ENCODE results near the gene ATF6B.

The ATF6B gene

GRCh38 chr6:32131439-32131948 lies 3.4 kb upstream of the ATF6B start:
- no peak for DNase-seq (ENCODE audit: low read depth)

GRCh38 chr6:32129297-32130088 lies 1.4 kb upstream of the ATF6B start:
- no peak for DNase-seq (ENCODE audit: low read depth)

GRCh38 chr6:32128751-32129296 lies 778 bp upstream of the ATF6B start:
- no peak for DNase-seq (ENCODE audit: low read depth)

- no peak for DNase-seq (ENCODE audit: low read depth)
These were observed 683 bp downstream of the ATF6B start for GRCh38 chr6:32127409-32127716.

- no peak for DNase-seq (ENCODE audit: low read depth)
These were observed 1.2 kb downstream of the ATF6B start for GRCh38 chr6:32126880-32127279.

- DNase-seq (ENCODE audit: low read depth), result no peak
These were observed 4.4 kb downstream of the ATF6B start for GRCh38 chr6:32123681-32124080.

GRCh38 chr6:32120573-32121059 lies 7.4 kb downstream of the ATF6B start:
- no peak for DNase-seq (ENCODE audit: low read depth)

GRCh38 chr6:32118782-32119628 lies 9.0 kb downstream of the ATF6B start:
- peak; percentile 34 for DNase-seq (ENCODE audit: low read depth)

GRCh38 chr6:32117461-32117860 lies 10.6 kb downstream of the ATF6B start:
- DNase-seq (ENCODE audit: low read depth), result no peak

GRCh38 chr6:32116674-32117073 lies 11.4 kb downstream of the ATF6B start:
- DNase-seq (ENCODE audit: low read depth), result no peak

GRCh38 chr6:32115623-32116022 lies 12.4 kb downstream of the ATF6B start:
- DNase-seq (ENCODE audit: low read depth), result no peak

GRCh38 chr6:32114796-32115195 lies 13.2 kb downstream of the ATF6B start:
- no peak for DNase-seq (ENCODE audit: low read depth)

- DNase-seq (ENCODE audit: low read depth), result no peak
These were observed 14.4 kb downstream of the ATF6B start for GRCh38 chr6:32113386-32114352.

- DNase-seq (ENCODE audit: low read depth), result no peak
These were observed 15.5 kb downstream of the ATF6B start for GRCh38 chr6:32112431-32112980.

GRCh38 chr6:32111424-32112066 lies 16.5 kb downstream of the ATF6B start:
- no peak for DNase-seq (ENCODE audit: low read depth)

- no peak for DNase-seq (ENCODE audit: low read depth)
These were observed 17.4 kb downstream of the ATF6B start for GRCh38 chr6:32110632-32111031.

GRCh38 chr6:32109765-32110160 lies 18.3 kb downstream of the ATF6B start:
- DNase-seq (ENCODE audit: low read depth), result no peak

GRCh38 chr6:32109114-32109764 lies 18.8 kb downstream of the ATF6B start, which contains the start of gene TNXB:
TNXB (minus strand) TSS chr6:32109338; CDS start chr6:32098198, 11,140 bp downstream.
- no peak for DNase-seq (ENCODE audit: low read depth)

- DNase-seq (ENCODE audit: low read depth), result no peak
These were observed 19.3 kb downstream of the ATF6B start for GRCh38 chr6:32108727-32109113.

GRCh38 chr6:32108094-32108627 lies 19.9 kb downstream of the ATF6B start:
- DNase-seq (ENCODE audit: low read depth), result no peak
